Activated CD8-positive, alpha-beta memory T cell treated with anti-CD3 and anti-CD28 coated beads, Interleukin-2, amount 10 ng/mL, durations not matched to agents 7 days and 5 days (primary cell): ENCODE results near the gene SEC63. TPM values are rescaled to one million over a fixed set of nuclear protein-coding genes. Genes with fewer than 3 reads are reported as not detected.
"Not testable (repeated sequence)": the region's sequence is repeated elsewhere in the genome, so short reads cannot be mapped to it uniquely, and the experiment has no call there.

ENCODE experiments used
- ATAC-seq: fragments of 150-1000 bp; cut with Tn5 transposase; one replicate; pipeline ENCODE4 v1.10.0; 2021; ENCODE audit warnings: moderate library complexity
- CTCF ChIA-PET: fragments of 350-600 bp; sonication (Branson Sonifier 250); formaldehyde crosslinking; loops from one replicate; lab custom pipeline; 2021; ENCODE audit warnings: antibody characterized with exemption; lab: Charles Lee
- DNase-seq: peaks from one replicate; pipeline ENCODE4 v3.0.0-alpha.2; 2020
- H3K27ac Mint-ChIP-seq: one replicate; pipeline ENCODE4 v1.8.0; 2021; ENCODE audit warnings: mild to moderate bottlenecking, mixed read lengths
- H3K27me3 Mint-ChIP-seq: one replicate; pipeline ENCODE4 v1.8.0; 2021; ENCODE audit warnings: mixed read lengths
- H3K36me3 Mint-ChIP-seq: one replicate; pipeline ENCODE4 v1.8.0; 2021; ENCODE audit warnings: mild to moderate bottlenecking, mixed read lengths
- H3K4me1 Mint-ChIP-seq: one replicate; pipeline ENCODE4 v1.8.0; 2021; ENCODE audit warnings: mixed read lengths
- H3K4me3 Mint-ChIP-seq: one replicate; pipeline ENCODE4 v1.8.0; 2021; ENCODE audit warnings: mild to moderate bottlenecking, moderate library complexity, mixed read lengths
- H3K9me3 Mint-ChIP-seq: one replicate; pipeline ENCODE4 v1.8.0; 2022; ENCODE audit warnings: low read depth, mixed read lengths
- total RNA-seq, 2 experiments: library from RNA; stranded (reverse); gene quantifications; one replicate each; pipeline ENCODE4 v1.2.3, GENCODE V29; 2021

SEC63 gene
- total RNA-seq, 2 experiments from 2014 or later: 55.6 to 79.8 TPM

- CTCF ChIA-PET: no interaction called here
- Mint-ChIP-seq H3K27ac (no peak overlapping the region), H3K36me3 (peaks cover 40% of the 10 kb centered on the region), H3K27me3 (no peaks in the 10 kb centered on the region), H3K4me1 (no peaks in the 10 kb centered on the region), H3K9me3 (peaks cover 9% of the 10 kb centered on the region), H3K4me3 (no peak overlapping the region)
- ATAC-seq (no peak), DNase-seq (no peak)
Observed at GRCh38 chr6:107936162-107936909, 21.7 kb downstream of the SEC63 start.

- ATAC-seq, H3K27me3 Mint-ChIP-seq, CTCF ChIA-PET, H3K4me1 Mint-ChIP-seq, H3K4me3 Mint-ChIP-seq, H3K27ac Mint-ChIP-seq, H3K9me3 Mint-ChIP-seq, DNase-seq: not testable (repeated sequence)
- peaks cover 35% of the 10 kb centered on the region for H3K36me3 Mint-ChIP-seq
Observed at GRCh38 chr6:107934229-107934628, 23.8 kb downstream of the SEC63 start.

GRCh38 chr6:107932580-107932979 lies 25.4 kb downstream of the SEC63 start:
- ATAC-seq: no peak
- DNase-seq: no peak
- H3K27ac Mint-ChIP-seq: no peak overlapping the region
- H3K27me3 Mint-ChIP-seq: no peaks in the 10 kb centered on the region
- no peak overlapping the region for H3K4me3 Mint-ChIP-seq
- H3K4me1 Mint-ChIP-seq: no peaks in the 10 kb centered on the region
- H3K36me3 Mint-ChIP-seq: peaks cover 43% of the 10 kb centered on the region
- peaks cover 9% of the 10 kb centered on the region for H3K9me3 Mint-ChIP-seq
- CTCF ChIA-PET: no interaction called here

GRCh38 chr6:107931894-107932293 lies 26.1 kb downstream of the SEC63 start:
- ATAC-seq (no peak), DNase-seq (no peak)
- H3K4me3 Mint-ChIP-seq: no peak overlapping the region
- peaks cover 39% of the 10 kb centered on the region for H3K36me3 Mint-ChIP-seq
- no peaks in the 10 kb centered on the region for H3K27me3 Mint-ChIP-seq
- H3K27ac Mint-ChIP-seq: no peak overlapping the region
- CTCF ChIA-PET: no interaction called here
- no peaks in the 10 kb centered on the region for H3K4me1 Mint-ChIP-seq
- peaks cover 9% of the 10 kb centered on the region for H3K9me3 Mint-ChIP-seq

GRCh38 chr6:107928984-107929383 lies 29.0 kb downstream of the SEC63 start:
- no peaks in the 10 kb centered on the region for H3K27me3 Mint-ChIP-seq
- H3K27ac Mint-ChIP-seq: no peak overlapping the region
- no peak for DNase-seq
- H3K9me3 Mint-ChIP-seq: peaks cover 7% of the 10 kb centered on the region
- CTCF ChIA-PET: no interaction called here
- H3K4me3 Mint-ChIP-seq: no peak overlapping the region
- H3K4me1 Mint-ChIP-seq: no peaks in the 10 kb centered on the region
- no peak for ATAC-seq
- peaks cover 43% of the 10 kb centered on the region for H3K36me3 Mint-ChIP-seq

GRCh38 chr6:107926697-107927544 lies 31.1 kb downstream of the SEC63 start:
- H3K27ac Mint-ChIP-seq, CTCF ChIA-PET, H3K27me3 Mint-ChIP-seq, H3K9me3 Mint-ChIP-seq, ATAC-seq, DNase-seq, H3K4me1 Mint-ChIP-seq, H3K4me3 Mint-ChIP-seq: not testable (repeated sequence)
- H3K36me3 Mint-ChIP-seq: peaks cover 42% of the 10 kb centered on the region

- DNase-seq: no peak
- H3K9me3 Mint-ChIP-seq: peaks cover 10% of the 10 kb centered on the region
- H3K27ac Mint-ChIP-seq: peak overlapping the region; percentile 59
- H3K27me3 Mint-ChIP-seq: no peaks in the 10 kb centered on the region
- no peak overlapping the region for H3K4me3 Mint-ChIP-seq
- H3K4me1 Mint-ChIP-seq: peaks cover 13% of the 10 kb centered on the region
- peaks cover 74% of the 10 kb centered on the region for H3K36me3 Mint-ChIP-seq
- CTCF ChIA-PET: no interaction called here
- no peak for ATAC-seq
Observed at GRCh38 chr6:107917451-107918375, 40.3 kb downstream of the SEC63 start.

- H3K4me3 Mint-ChIP-seq, H3K27ac Mint-ChIP-seq, CTCF ChIA-PET, DNase-seq, ATAC-seq, H3K27me3 Mint-ChIP-seq: not testable (repeated sequence)
- H3K9me3 Mint-ChIP-seq: peaks cover 10% of the 10 kb centered on the region
- H3K36me3 Mint-ChIP-seq: peaks cover 74% of the 10 kb centered on the region
- H3K4me1 Mint-ChIP-seq: peaks cover 13% of the 10 kb centered on the region
Observed at GRCh38 chr6:107916961-107917360, 41.0 kb downstream of the SEC63 start.

GRCh38 chr6:107911692-107912091 lies 46.3 kb downstream of the SEC63 start:
- Mint-ChIP-seq H3K9me3 (no peaks in the 10 kb centered on the region), H3K36me3 (peaks cover 48% of the 10 kb centered on the region), H3K4me3 (no peak overlapping the region), H3K4me1 (peaks cover 4% of the 10 kb centered on the region), H3K27me3 (no peaks in the 10 kb centered on the region), H3K27ac (no peak overlapping the region)
- DNase-seq (no peak), ATAC-seq (no peak)
- CTCF ChIA-PET: interaction anchor here (0.9 kb wide), 1 partner anchor 14 kb away, joined by 3 read pairs; no protein-coding TSS in a partner anchor

- peaks cover 61% of the 10 kb centered on the region for H3K36me3 Mint-ChIP-seq
- no peak overlapping the region for H3K4me3 Mint-ChIP-seq
- H3K9me3 Mint-ChIP-seq: no peaks in the 10 kb centered on the region
- DNase-seq: no peak
- H3K27ac Mint-ChIP-seq: no peak overlapping the region
- ATAC-seq: no peak
- no peaks in the 10 kb centered on the region for H3K4me1 Mint-ChIP-seq
- CTCF ChIA-PET: interaction anchor here (1.2 to 1.8 kb wide), 3 partner anchors 11 to 46 kb away, joined by 3 to 7 read pairs (median 4); no protein-coding TSS in a partner anchor
- no peaks in the 10 kb centered on the region for H3K27me3 Mint-ChIP-seq
Observed at GRCh38 chr6:107894809-107895396, 63.1 kb downstream of the SEC63 start.

GRCh38 chr6:107890431-107890830 lies 67.6 kb downstream of the SEC63 start:
- H3K27me3 Mint-ChIP-seq, H3K4me1 Mint-ChIP-seq, DNase-seq, CTCF ChIA-PET, H3K4me3 Mint-ChIP-seq, ATAC-seq, H3K27ac Mint-ChIP-seq, H3K9me3 Mint-ChIP-seq: not testable (repeated sequence)
- H3K36me3 Mint-ChIP-seq: peaks cover 70% of the 10 kb centered on the region

GRCh38 chr6:107885950-107886349 lies 72.1 kb downstream of the SEC63 start:
- H3K27ac Mint-ChIP-seq, ATAC-seq, H3K4me3 Mint-ChIP-seq, H3K9me3 Mint-ChIP-seq, H3K4me1 Mint-ChIP-seq, DNase-seq, H3K27me3 Mint-ChIP-seq: not testable (repeated sequence)
- H3K36me3 Mint-ChIP-seq: peaks cover 46% of the 10 kb centered on the region
- CTCF ChIA-PET: interaction anchor here (0.6 to 0.8 kb wide), 2 partner anchors 57 to 280 kb away, joined by 3 to 4 read pairs; no protein-coding TSS in a partner anchor
